OCI-LY1 (cell line): ENCODE data around the gene KIF16B.

ENCODE experiments used
- CTCF ChIP-seq: fragments of 200-600 bp; sonication (generic), shearing (Covaris generic); IDR thresholded peaks from 2 replicates; pipeline ENCODE4 v1.5.1; 2017; ENCODE audit warnings: mild to moderate bottlenecking, antibody characterized with exemption, low read length, moderate library complexity, mixed read lengths
- EZH2 ChIP-seq: fragments of 200-600 bp; sonication (generic), shearing (Covaris generic); IDR thresholded peaks from 2 replicates; pipeline ENCODE4 v1.8.0; 2017; ENCODE audit warnings: borderline replicate concordance, mixed run types, mild to moderate bottlenecking, antibody characterized with exemption, low read length, moderate library complexity, mixed read lengths

GRCh38 chr20:16581241-16581640, 8.0 kb upstream of the KIF16B start:
- TF ChIP-seq CTCF = no peak
- TF ChIP-seq EZH2 = no peak
